HCT116 (cell line): Measurements from ENCODE around the gene TPI1. TPM values are rescaled to one million over a fixed set of nuclear protein-coding genes. Genes with fewer than 3 reads are reported as not detected.

ENCODE experiments used
- ATAC-seq: fragments of 200-7000 bp; cut with Tn5 transposase; 2 replicates; pipeline ENCODE4 v1.9.1; 2020; ENCODE audit warnings: mild to moderate bottlenecking, moderate library complexity
- BruUV-seq: library from RNA; stranded (reverse); fragments of 400-500 nt; replicated peaks from 2 replicates; lab custom pipeline; 2021; lab: Mats Ljungman, UMichigan
- CTCF ChIA-PET: fragments of 300-600 bp; sonication (Branson Sonifier 250); formaldehyde crosslinking; loops from one replicate; lab custom pipeline; 2021; ENCODE audit warnings: antibody characterized with exemption; lab: Charles Lee
- POLR2A ChIA-PET: fragments of 300-600, 350-600 bp; sonication (Branson Sonifier 250); formaldehyde crosslinking; loops from one replicate; lab custom pipeline; 2021; ENCODE audit warnings: antibody characterized with exemption; lab: Charles Lee
- RAD21 ChIA-PET, 2 experiments: fragments of 300-600 bp; sonication (Branson Sonifier 250); formaldehyde crosslinking; loops; one replicate each; lab custom pipeline; 2023; ENCODE audit warnings: low total read pairs in 2 of 2; ENCODE audit not compliant: uncharacterized antibody in 2 of 2, unreplicated experiment in 2 of 2, low non-redundant PET in 1 of 2; lab: Charles Lee
- DNase-seq: peaks from one replicate; pipeline ENCODE4 v3.0.0-alpha.2; 2010; ENCODE audit warnings: low read depth, low spot score
- H2AFZ ChIP-seq: fragments of 200-600 bp; shearing (Covaris generic), sonication (generic); 2 replicates; pipeline ENCODE4 v1.6.1; 2017; ENCODE audit warnings: low read depth, mixed run types, mixed read lengths, antibody characterized with exemption, low read length; ENCODE audit not compliant: poor library complexity, severe bottlenecking
- H3K27ac ChIP-seq: 2 replicates; pipeline ENCODE4 v1.5.1; 2012; ENCODE audit warnings: low read depth, low read length
- H3K27me3 ChIP-seq: fragments of 200-600 bp; sonication (generic); 2 replicates; pipeline ENCODE4 v1.6.1; 2016; ENCODE audit warnings: mixed run types, low read length, mixed read lengths; ENCODE audit not compliant: insufficient read depth
- H3K36me3 ChIP-seq, 2 experiments: fragments of 200-500 bp in 1 of 2; fragments of 200-600 bp in 1 of 2; sonication (Bioruptor generic) in 1 of 2; sonication (generic) in 1 of 2; 2 replicates each; pipeline versions ENCODE4 v1.5.1 to v1.6.1; 2014 to 2016; ENCODE audit warnings: low read length in 2 of 2, inconsistent platforms in 1 of 2, mixed read lengths in 1 of 2, mixed run types in 1 of 2; ENCODE audit not compliant: insufficient read depth in 2 of 2, control insufficient read depth in 1 of 2
- H3K4me1 ChIP-seq, 2 experiments: fragments of 200-600 bp in 1 of 2; sonication (generic) in 1 of 2; 2 replicates each; pipeline versions ENCODE4 v1.5.1 to v1.6.1; 2012 to 2017; ENCODE audit warnings: low read length in 2 of 2, inconsistent platforms in 1 of 2, mild to moderate bottlenecking in 1 of 2, mixed read lengths in 1 of 2, mixed run types in 1 of 2, moderate library complexity in 1 of 2; ENCODE audit not compliant: insufficient read depth in 2 of 2, control insufficient read depth in 1 of 2
- H3K4me2 ChIP-seq: fragments of 200-600 bp; sonication (generic); 2 replicates; pipeline ENCODE4 v1.6.1; 2017; ENCODE audit warnings: mixed run types, low read length, mixed read lengths
- H3K4me3 ChIP-seq, 2 experiments: fragments of 200-600 bp in 1 of 2; sonication (generic) in 1 of 2; replicated peaks in 1 of 2; 2 replicates each; pipeline ENCODE4 v1.5.1; 2011 to 2016; ENCODE audit warnings: low read length in 2 of 2, control low read depth in 1 of 2, low read depth in 1 of 2, mild to moderate bottlenecking in 1 of 2, mixed read lengths in 1 of 2, mixed run types in 1 of 2
- H3K79me2 ChIP-seq: fragments of 200-600 bp; sonication (generic); 2 replicates; pipeline ENCODE4 v1.6.1; 2017; ENCODE audit warnings: mild to moderate bottlenecking, mixed run types, low read length, moderate library complexity, mixed read lengths; ENCODE audit not compliant: insufficient read depth
- H3K9ac ChIP-seq: fragments of 200-600 bp; sonication (generic); 2 replicates; pipeline ENCODE4 v1.6.1; 2016; ENCODE audit warnings: low read length, mixed read lengths
- H3K9me2 ChIP-seq: fragments of 200-600 bp; sonication (generic), shearing (Covaris generic); 2 replicates; pipeline ENCODE4 v1.6.1; 2017; ENCODE audit warnings: mixed run types, mild to moderate bottlenecking, moderate library complexity; ENCODE audit not compliant: insufficient read depth
- H3K9me3 ChIP-seq, 2 experiments: fragments of 200-500 bp in 1 of 2; fragments of 200-600 bp in 1 of 2; sonication (Bioruptor generic) in 1 of 2; sonication (generic) in 1 of 2; 2 replicates each; pipeline ENCODE4 v1.6.1; 2014 to 2017; ENCODE audit warnings: low read length in 2 of 2, mixed read lengths in 2 of 2, inconsistent platforms in 1 of 2, low read depth in 1 of 2, mild to moderate bottlenecking in 1 of 2, mixed run types in 1 of 2, moderate library complexity in 1 of 2; ENCODE audit not compliant: control insufficient read depth in 1 of 2, insufficient read depth in 1 of 2
- H4K20me1 ChIP-seq: fragments of 200-600 bp; sonication (generic), shearing (Covaris generic); 2 replicates; pipeline ENCODE4 v1.6.1; 2017; ENCODE audit warnings: mixed run types, mild to moderate bottlenecking, moderate library complexity; ENCODE audit not compliant: insufficient read depth
- CBX3 ChIP-seq: IDR thresholded peaks from 2 replicates; pipeline ENCODE4 v1.6.1; 2012; ENCODE audit warnings: low read depth
- CEBPB ChIP-seq: IDR thresholded peaks from 2 replicates; pipeline ENCODE4 v1.6.1; 2012; ENCODE audit warnings: low read depth
- EGR1 ChIP-seq: IDR thresholded peaks from 2 replicates; pipeline ENCODE4 v1.6.1; 2012; ENCODE audit warnings: low read depth
- EZH2phosphoT487 ChIP-seq: fragments of 200-600 bp; IDR thresholded peaks from 2 replicates; pipeline ENCODE4 v1.6.1; 2018; ENCODE audit warnings: antibody characterized with exemption, borderline replicate concordance
- FOSL1 ChIP-seq: IDR thresholded peaks from 2 replicates; pipeline ENCODE4 v1.6.1; 2012; ENCODE audit warnings: low read depth
- JUND ChIP-seq: IDR thresholded peaks from 2 replicates; pipeline ENCODE4 v1.6.1; 2012
- POLR2A ChIP-seq: IDR thresholded peaks from 2 replicates; pipeline ENCODE4 v1.7.0; 2011; ENCODE audit warnings: borderline replicate concordance; ENCODE audit not compliant: insufficient read depth, insufficient read length; ENCODE audit errors: extremely low read depth
- POLR2AphosphoS5 ChIP-seq: IDR thresholded peaks from 2 replicates; pipeline ENCODE4 v1.6.1; 2011; ENCODE audit warnings: mild to moderate bottlenecking, low read depth, low read length, moderate library complexity
- RAD21 ChIP-seq: IDR thresholded peaks from 2 replicates; pipeline ENCODE4 v1.6.1; 2012; ENCODE audit warnings: low read depth, mild to moderate bottlenecking
- SIN3A ChIP-seq: IDR thresholded peaks from 2 replicates; pipeline ENCODE4 v1.6.1; 2012; ENCODE audit warnings: low read depth
- SP1 ChIP-seq: IDR thresholded peaks from 2 replicates; pipeline ENCODE4 v1.6.1; 2012; ENCODE audit warnings: low read depth
- SRF ChIP-seq: IDR thresholded peaks from 2 replicates; pipeline ENCODE4 v1.6.1; 2012; ENCODE audit warnings: low read depth
- YY1 ChIP-seq: IDR thresholded peaks from 2 replicates; pipeline ENCODE4 v1.6.1; 2011; ENCODE audit warnings: low read length, low read depth, moderate library complexity, mild to moderate bottlenecking; ENCODE audit not compliant: insufficient replicate concordance; ENCODE audit errors: extremely low read depth
- ZFX ChIP-seq: fragments of 450-650 bp; IDR thresholded peaks from 2 replicates; pipeline ENCODE4 v1.6.1; 2017
- ZNF274 ChIP-seq: fragments of 200-500 bp; sonication (Bioruptor generic); IDR thresholded peaks from 2 replicates; pipeline ENCODE4 v1.6.1; 2014; ENCODE audit warnings: mild to moderate bottlenecking, low read depth, low read length, inconsistent platforms
- intact Hi-C: fragments of 100-400 bp; cut with micrococcal nuclease; formaldehyde crosslinking; loops from 2 replicates; pipeline ENCODE4 v1.10.0; 2022
- total RNA-seq: library from RNA; stranded (reverse); gene quantifications from one replicate; pipeline ENCODE4 v1.2.1, GENCODE V29; 2021; ENCODE audit not compliant: unreplicated experiment
- TF ChIP-seq, protein P1 (sequence below), 3 experiments: fragments of 200-600 bp in 1 of 3; sonication (generic) in 1 of 3; IDR thresholded peaks in 2 of 3; conservative IDR thresholded peaks in 1 of 3; 2 replicates each; pipeline ENCODE4 v1.5.1; 2012 to 2017; ENCODE audit warnings: low read depth in 2 of 3, low read length in 2 of 3, antibody characterized with exemption in 1 of 3, borderline replicate concordance in 1 of 3, control low read depth in 1 of 3, mild to moderate bottlenecking in 1 of 3, mixed read lengths in 1 of 3, mixed run types in 1 of 3, moderate library complexity in 1 of 3; ENCODE audit not compliant: insufficient read depth in 1 of 3
- TF ChIP-seq, protein P2 (sequence below): IDR thresholded peaks from 2 replicates; pipeline ENCODE4 v1.6.1; 2012
- TF ChIP-seq, protein P3 (sequence below): IDR thresholded peaks from 2 replicates; pipeline ENCODE4 v1.6.1; 2012
- TF ChIP-seq, protein P4 (sequence below): IDR thresholded peaks from 2 replicates; pipeline ENCODE4 v1.6.1; 2012; ENCODE audit warnings: low read depth

Gene TPI1
- total RNA-seq, 1 experiment from 2014 or later: 1,068 TPM

DNA sequence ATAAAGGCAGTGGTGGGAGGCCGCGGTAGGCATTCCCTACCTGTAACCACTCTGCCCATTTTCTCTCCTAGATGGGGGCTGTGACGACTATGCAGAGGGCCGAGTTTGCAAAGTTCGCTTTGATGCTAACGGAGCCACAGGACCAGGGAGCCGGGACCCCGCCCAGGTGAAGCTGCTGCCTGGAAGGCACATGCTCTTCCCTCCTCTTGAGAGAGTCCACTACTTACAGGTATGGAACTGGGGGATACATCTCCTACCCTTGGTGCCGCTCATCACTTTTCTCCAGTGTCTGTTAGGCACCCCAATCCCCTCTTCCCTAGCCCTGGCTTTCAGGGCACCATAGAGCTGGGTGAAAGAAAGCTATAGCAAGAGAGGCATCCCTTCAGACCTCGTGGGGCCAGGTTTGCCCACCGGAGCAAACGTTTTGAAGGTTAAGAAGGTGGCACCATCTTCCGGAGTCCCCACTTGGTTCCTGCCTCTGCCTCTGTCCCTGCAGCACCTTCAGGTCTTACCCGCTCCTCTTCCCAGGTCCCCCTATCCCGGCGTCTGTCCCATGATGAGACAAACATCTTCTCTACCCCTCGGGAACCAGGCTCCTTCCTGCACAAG, 41.1 kb upstream of the TPI1 start:
- no peaks in the 10 kb centered on the region for H4K20me1 ChIP-seq
- DNase-seq: no peak
- H3K36me3 ChIP-seq: peaks cover 2 to 5% of the 10 kb centered on the region in 2 experiments; a peak in 2 of 4 replicates
- intact Hi-C loops: no loop called here
- BruUV-seq: no TSS peak
- H3K4me1 ChIP-seq: peaks cover 19 to 48% of the 10 kb centered on the region in 2 experiments
- H3K79me2 ChIP-seq: peaks cover 31% of the 10 kb centered on the region
- no peak overlapping the region for H3K9ac ChIP-seq
- CTCF ChIA-PET: interaction anchor here (0.9 kb wide), 1 partner anchor 73 kb away, joined by 3 read pairs; the partner anchor contains the start of gene MLF2
- H3K27me3 ChIP-seq: peaks cover 6% of the 10 kb centered on the region; the same call in 1 of the 2 replicates
- RAD21 ChIA-PET: no interaction called here
- TF ChIP-seq POLR2A (no peak), CBX3 (no peak), RAD21 (no peak), JUND (no peak), ZNF274 (no peak), ZFX (no peak), CEBPB (no peak), POLR2AphosphoS5 (no peak), YY1 (no peak), SRF (no peak), SIN3A (no peak), EZH2phosphoT487 (no peak), FOSL1 (no peak), SP1 (no peak), EGR1 (no peak)
- TF ChIP-seq, protein P1, sequence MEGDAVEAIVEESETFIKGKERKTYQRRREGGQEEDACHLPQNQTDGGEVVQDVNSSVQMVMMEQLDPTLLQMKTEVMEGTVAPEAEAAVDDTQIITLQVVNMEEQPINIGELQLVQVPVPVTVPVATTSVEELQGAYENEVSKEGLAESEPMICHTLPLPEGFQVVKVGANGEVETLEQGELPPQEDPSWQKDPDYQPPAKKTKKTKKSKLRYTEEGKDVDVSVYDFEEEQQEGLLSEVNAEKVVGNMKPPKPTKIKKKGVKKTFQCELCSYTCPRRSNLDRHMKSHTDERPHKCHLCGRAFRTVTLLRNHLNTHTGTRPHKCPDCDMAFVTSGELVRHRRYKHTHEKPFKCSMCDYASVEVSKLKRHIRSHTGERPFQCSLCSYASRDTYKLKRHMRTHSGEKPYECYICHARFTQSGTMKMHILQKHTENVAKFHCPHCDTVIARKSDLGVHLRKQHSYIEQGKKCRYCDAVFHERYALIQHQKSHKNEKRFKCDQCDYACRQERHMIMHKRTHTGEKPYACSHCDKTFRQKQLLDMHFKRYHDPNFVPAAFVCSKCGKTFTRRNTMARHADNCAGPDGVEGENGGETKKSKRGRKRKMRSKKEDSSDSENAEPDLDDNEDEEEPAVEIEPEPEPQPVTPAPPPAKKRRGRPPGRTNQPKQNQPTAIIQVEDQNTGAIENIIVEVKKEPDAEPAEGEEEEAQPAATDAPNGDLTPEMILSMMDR (IDR thresholded peaks at IDR 0.05 in 2 of 3, conservative IDR thresholded peaks at IDR 0.05 in 1 of 3; ENCODE audit: borderline replicate concordance in 1 of 3, insufficient read depth in 1 of 3, low read depth in 2 of 3, low read length in 2 of 3): no peak
- TF ChIP-seq, protein P2, sequence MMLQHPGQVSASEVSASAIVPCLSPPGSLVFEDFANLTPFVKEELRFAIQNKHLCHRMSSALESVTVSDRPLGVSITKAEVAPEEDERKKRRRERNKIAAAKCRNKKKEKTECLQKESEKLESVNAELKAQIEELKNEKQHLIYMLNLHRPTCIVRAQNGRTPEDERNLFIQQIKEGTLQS: no peak
- TF ChIP-seq, protein P3, sequence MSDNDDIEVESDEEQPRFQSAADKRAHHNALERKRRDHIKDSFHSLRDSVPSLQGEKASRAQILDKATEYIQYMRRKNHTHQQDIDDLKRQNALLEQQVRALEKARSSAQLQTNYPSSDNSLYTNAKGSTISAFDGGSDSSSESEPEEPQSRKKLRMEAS: no peak
- TF ChIP-seq, protein P4, sequence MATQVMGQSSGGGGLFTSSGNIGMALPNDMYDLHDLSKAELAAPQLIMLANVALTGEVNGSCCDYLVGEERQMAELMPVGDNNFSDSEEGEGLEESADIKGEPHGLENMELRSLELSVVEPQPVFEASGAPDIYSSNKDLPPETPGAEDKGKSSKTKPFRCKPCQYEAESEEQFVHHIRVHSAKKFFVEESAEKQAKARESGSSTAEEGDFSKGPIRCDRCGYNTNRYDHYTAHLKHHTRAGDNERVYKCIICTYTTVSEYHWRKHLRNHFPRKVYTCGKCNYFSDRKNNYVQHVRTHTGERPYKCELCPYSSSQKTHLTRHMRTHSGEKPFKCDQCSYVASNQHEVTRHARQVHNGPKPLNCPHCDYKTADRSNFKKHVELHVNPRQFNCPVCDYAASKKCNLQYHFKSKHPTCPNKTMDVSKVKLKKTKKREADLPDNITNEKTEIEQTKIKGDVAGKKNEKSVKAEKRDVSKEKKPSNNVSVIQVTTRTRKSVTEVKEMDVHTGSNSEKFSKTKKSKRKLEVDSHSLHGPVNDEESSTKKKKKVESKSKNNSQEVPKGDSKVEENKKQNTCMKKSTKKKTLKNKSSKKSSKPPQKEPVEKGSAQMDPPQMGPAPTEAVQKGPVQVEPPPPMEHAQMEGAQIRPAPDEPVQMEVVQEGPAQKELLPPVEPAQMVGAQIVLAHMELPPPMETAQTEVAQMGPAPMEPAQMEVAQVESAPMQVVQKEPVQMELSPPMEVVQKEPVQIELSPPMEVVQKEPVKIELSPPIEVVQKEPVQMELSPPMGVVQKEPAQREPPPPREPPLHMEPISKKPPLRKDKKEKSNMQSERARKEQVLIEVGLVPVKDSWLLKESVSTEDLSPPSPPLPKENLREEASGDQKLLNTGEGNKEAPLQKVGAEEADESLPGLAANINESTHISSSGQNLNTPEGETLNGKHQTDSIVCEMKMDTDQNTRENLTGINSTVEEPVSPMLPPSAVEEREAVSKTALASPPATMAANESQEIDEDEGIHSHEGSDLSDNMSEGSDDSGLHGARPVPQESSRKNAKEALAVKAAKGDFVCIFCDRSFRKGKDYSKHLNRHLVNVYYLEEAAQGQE: no peak
- POLR2A ChIA-PET: no interaction called here
- no peak for ATAC-seq
- no peaks in the 10 kb centered on the region for H3K9me2 ChIP-seq
- no peaks in the 10 kb centered on the region for H3K9me3 ChIP-seq
- no peak overlapping the region for H3K4me2 ChIP-seq
- peak overlapping the region; percentile 78; the same call in 1 of the 2 replicates for H3K27ac ChIP-seq
- H3K4me3 ChIP-seq: no peak overlapping the region
- no peak overlapping the region for H2AFZ ChIP-seq
